Aorta (tissue), 5 donors: ENCODE measurements around the gene ZNF862. TPM values are rescaled to one million over a fixed set of nuclear protein-coding genes. Genes with fewer than 3 reads are reported as not detected.

Experiments used
- ATAC-seq: fragments of 200-7000 bp; cut with Tn5 transposase; one replicate; pipeline ENCODE4 v1.9.1; 2022; ENCODE audit warnings: moderate library complexity; ENCODE audit not compliant: low FRiP score
- DNase-seq, 2 donors: peaks; one replicate each; pipeline ENCODE4 v3.0.0-alpha.2; 2020
- H3K27ac ChIP-seq, 2 donors: one replicate each; pipeline ENCODE4 v1.5.1; 2013; ENCODE audit warnings: low read length in 2 of 2, mild to moderate bottlenecking in 2 of 2, moderate library complexity in 2 of 2, control low read depth in 1 of 2, inconsistent platforms in 1 of 2, low read depth in 1 of 2
- H3K27me3 ChIP-seq, 2 donors: one replicate each; pipeline ENCODE4 v1.6.1; 2013; ENCODE audit warnings: control low read depth in 1 of 2, low read length in 1 of 2, mild to moderate bottlenecking in 1 of 2, moderate library complexity in 1 of 2; ENCODE audit not compliant: insufficient read depth in 2 of 2, control insufficient read depth in 1 of 2
- H3K36me3 ChIP-seq, 2 donors: one replicate each; pipeline ENCODE4 v1.6.1; 2013; ENCODE audit warnings: control low read depth in 1 of 2, low read length in 1 of 2, mild to moderate bottlenecking in 1 of 2; ENCODE audit not compliant: insufficient read depth in 2 of 2, control insufficient read depth in 1 of 2
- H3K4me1 ChIP-seq, 2 donors: one replicate each; pipeline ENCODE4 v1.6.1; 2013; ENCODE audit warnings: low read length in 2 of 2, control low read depth in 1 of 2, mild to moderate bottlenecking in 1 of 2, moderate library complexity in 1 of 2; ENCODE audit not compliant: insufficient read depth in 2 of 2, control insufficient read depth in 1 of 2
- H3K4me3 ChIP-seq, 2 donors: one replicate each; pipeline ENCODE4 v1.5.1; 2013; ENCODE audit warnings: low read length in 2 of 2, control low read depth in 1 of 2, mild to moderate bottlenecking in 1 of 2
- H3K9me3 ChIP-seq: one replicate; pipeline ENCODE4 v1.6.1; 2013; ENCODE audit warnings: mild to moderate bottlenecking, low read length; ENCODE audit not compliant: control insufficient read depth
- WGBS, 2 donors: extraction: QIAGEN DNeasy Blood & Tissue Kit; methylation state at CpG; one replicate each; pipeline ENCODE4 v1.1.7; 2013; 5-methylcytosine and 5-hydroxymethylcytosine counted together
- intact Hi-C, 2 donors: fragments of 100-400 bp; cut with DNase I; formaldehyde crosslinking; loops; one replicate each; pipeline versions ENCODE4 v1.14.2 to v1.15.0; 2022
- polyA plus RNA-seq, 2 donors: library from polyadenylated mRNA; stranded (reverse); fragments of 200-250 nt; gene quantifications; one replicate each; pipeline ENCODE4 v1.2.3, GENCODE V29; 2013
- total RNA-seq, 2 donors: library from RNA; stranded (reverse); fragmentation: NEBNext Ultra II Directional; extraction: Animal tissue kit (Norgen Biotek cat#: 25700); gene quantifications; one replicate each; pipeline ENCODE4 v1.2.1, GENCODE V29; 2021
- donor health status: healthy with polysubstance abuse.
- donor health status: Bipolar disorder and iron deficiency.
- donor health status: DM: no; HTN: no; CAD: no.
- donor health status: DM: no; HTN: no; CAD: no.
- donor health status: DM: yes; HTN: yes; CAD: no.

ZNF862 gene
- total and polyA plus RNA-seq, 4 donors = 2.9 to 30.1 (median 11.9) TPM

DNA sequence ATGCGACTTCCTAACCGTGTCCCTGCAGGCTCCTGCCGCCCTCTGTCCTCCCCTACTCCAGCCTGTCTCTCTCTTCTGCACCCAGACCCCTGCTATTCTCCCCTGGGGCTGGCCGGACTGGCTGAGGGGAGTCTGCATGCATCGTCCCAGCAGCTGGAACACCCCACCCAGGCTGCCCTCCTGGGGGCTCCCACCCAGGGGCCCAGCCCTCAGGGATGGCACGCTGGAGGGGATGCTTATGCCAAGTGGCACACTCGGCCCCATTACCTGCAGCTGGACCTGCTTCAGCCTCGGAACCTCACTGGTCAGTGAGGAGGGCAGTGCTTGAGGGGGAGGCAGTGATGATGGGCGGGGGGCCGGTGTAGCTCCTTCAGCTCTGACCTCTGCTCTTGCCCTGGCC is 43.0 kb upstream of the ZNF862 start:
- Histone ChIP-seq H3K4me1 (no peaks in the 10 kb centered on the region), H3K27me3 (no peaks in the 10 kb centered on the region), H3K9me3 (no peaks in the 10 kb centered on the region), H3K4me3 (no peak overlapping the region), H3K36me3 (no peaks in the 10 kb centered on the region), H3K27ac (no peak overlapping the region)
- WGBS, 2 donors = 86 to 90% methylated on average over 10 of the region's 10 CpGs
- no peak for DNase-seq
- intact Hi-C loops = no loop called here
- ATAC-seq = no peak

GRCh38 chr7:149796287-149796860 is 41.8 kb upstream of the ZNF862 start:
- Histone ChIP-seq H3K4me3 (no peak overlapping the region), H3K27ac (no peak overlapping the region), H3K9me3 (no peaks in the 10 kb centered on the region), H3K4me1 (no peaks in the 10 kb centered on the region), H3K36me3 (no peaks in the 10 kb centered on the region), H3K27me3 (no peaks in the 10 kb centered on the region)
- WGBS, 2 donors = 95 to 96% methylated on average over 19 of the region's 19 CpGs
- no peak for ATAC-seq
- intact Hi-C loops = no loop called here
- DNase-seq = no peak

GRCh38 chr7:149797771-149798170 is 40.4 kb upstream of the ZNF862 start:
- no peak overlapping the region for H3K4me3 ChIP-seq
- ATAC-seq = no peak
- H3K9me3 ChIP-seq = no peaks in the 10 kb centered on the region
- 90 to 95% methylated on average over 6 to 7 of the region's 7 CpGs for WGBS, 2 donors
- no peaks in the 10 kb centered on the region for H3K36me3 ChIP-seq
- H3K27ac ChIP-seq = no peak overlapping the region
- no peaks in the 10 kb centered on the region for H3K4me1 ChIP-seq
- no peaks in the 10 kb centered on the region for H3K27me3 ChIP-seq
- DNase-seq = no peak
- intact Hi-C loops = no loop called here

- H3K9me3 ChIP-seq = no peaks in the 10 kb centered on the region
- no peak overlapping the region for H3K4me3 ChIP-seq
- H3K27me3 ChIP-seq = no peaks in the 10 kb centered on the region
- intact Hi-C loops = no loop called here
- no peaks in the 10 kb centered on the region for H3K4me1 ChIP-seq
- ATAC-seq (no peak), DNase-seq (peak in 1 of 2 donors; percentile 78)
- no peak overlapping the region for H3K27ac ChIP-seq
- no peaks in the 10 kb centered on the region for H3K36me3 ChIP-seq
- WGBS, 2 donors = 69 to 73% methylated on average over 8 of the region's 8 CpGs
These were observed 38.6 kb upstream of the ZNF862 start for GRCh38 chr7:149799397-149800168.

DNA sequence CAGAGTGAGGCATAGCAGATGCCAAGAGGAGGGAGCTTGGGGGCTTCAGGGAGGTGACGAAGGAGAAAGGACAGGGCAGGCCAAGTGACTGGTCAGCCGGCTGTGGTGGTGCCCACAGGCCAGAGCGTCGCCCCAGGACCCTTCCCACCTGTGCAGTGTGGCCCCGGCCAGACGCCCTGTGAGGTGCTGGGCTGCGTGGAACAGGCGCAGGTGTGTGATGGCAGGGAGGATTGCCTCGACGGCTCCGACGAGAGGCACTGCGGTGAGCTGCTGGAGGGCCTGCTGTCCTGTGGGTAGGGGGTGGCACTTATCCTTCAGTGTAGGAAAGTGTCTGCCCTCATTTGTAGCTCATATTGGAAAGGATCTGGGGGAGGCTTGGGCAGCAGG is 38.0 kb upstream of the ZNF862 start:
- intact Hi-C loops = no loop called here
- WGBS, 2 donors = 92 to 94% methylated on average over 13 of the region's 13 CpGs
- ATAC-seq (no peak), DNase-seq (no peak)
- Histone ChIP-seq H3K4me1 (no peaks in the 10 kb centered on the region), H3K27me3 (no peaks in the 10 kb centered on the region), H3K36me3 (no peaks in the 10 kb centered on the region), H3K27ac (no peak overlapping the region), H3K9me3 (no peaks in the 10 kb centered on the region), H3K4me3 (no peak overlapping the region)

DNA sequence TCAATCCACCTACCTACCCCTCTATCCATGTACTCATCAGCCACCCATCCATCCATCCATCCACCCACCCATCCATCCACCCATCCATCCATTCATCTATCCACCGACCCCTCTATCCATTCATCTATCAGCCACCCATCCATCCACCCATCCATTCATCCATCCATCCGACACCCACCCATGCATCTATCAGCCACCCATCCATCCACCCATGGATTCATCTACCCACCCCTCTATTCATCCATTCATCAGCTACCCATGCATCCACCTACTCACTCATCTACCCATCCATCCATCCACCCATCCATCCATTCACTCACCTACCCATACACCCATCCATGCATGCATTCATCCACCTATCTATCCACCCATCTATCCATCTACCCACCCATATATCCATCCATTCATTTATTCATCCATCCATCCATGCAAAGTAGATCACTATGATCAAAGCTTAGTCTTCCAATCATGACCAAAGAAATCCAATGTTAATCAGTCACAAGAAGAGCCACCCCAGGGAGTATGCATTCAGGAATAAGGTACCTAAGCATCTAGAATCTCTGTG is 37.1 kb upstream of the ZNF862 start:
- Histone ChIP-seq H3K4me3 (no peak overlapping the region), H3K27me3 (no peaks in the 10 kb centered on the region), H3K27ac (no peak overlapping the region), H3K4me1 (no peaks in the 10 kb centered on the region), H3K36me3 (no peaks in the 10 kb centered on the region), H3K9me3 (no peaks in the 10 kb centered on the region)
- DNase-seq (no peak), ATAC-seq (no peak)
- intact Hi-C loops = no loop called here
- WGBS, 2 donors = 94 to 100% methylated on average over 2 of the region's 2 CpGs

- no peak for ATAC-seq
- 94 to 95% methylated on average over 14 to 16 of the region's 16 CpGs for WGBS, 2 donors
- Histone ChIP-seq H3K9me3 (no peaks in the 10 kb centered on the region), H3K4me3 (no peak overlapping the region), H3K4me1 (no peaks in the 10 kb centered on the region), H3K27me3 (no peaks in the 10 kb centered on the region), H3K36me3 (no peaks in the 10 kb centered on the region), H3K27ac (no peak overlapping the region)
- no peak for DNase-seq
- intact Hi-C loops = no loop called here
These were observed 36.4 kb upstream of the ZNF862 start for GRCh38 chr7:149801816-149802215.

DNA sequence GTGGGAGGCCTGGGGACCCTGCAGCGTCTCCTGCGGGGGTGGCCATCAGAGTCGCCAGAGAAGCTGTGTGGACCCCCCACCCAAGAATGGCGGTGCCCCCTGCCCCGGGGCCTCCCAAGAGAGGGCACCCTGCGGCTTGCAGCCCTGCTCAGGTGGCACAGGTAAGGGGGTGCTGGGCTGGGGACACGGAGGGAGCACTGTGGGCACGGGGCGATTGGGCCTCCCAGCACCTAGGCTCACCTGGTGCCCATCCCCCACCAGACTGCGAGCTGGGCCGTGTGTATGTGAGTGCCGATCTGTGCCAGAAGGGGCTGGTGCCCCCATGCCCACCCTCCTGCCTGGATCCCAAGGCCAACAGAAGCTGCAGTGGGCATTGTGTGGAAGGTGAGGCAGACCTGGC is 35.2 kb upstream of the ZNF862 start:
- ATAC-seq (no peak), DNase-seq (peak in 1 of 2 donors; percentile 74)
- Histone ChIP-seq H3K27me3 (no peaks in the 10 kb centered on the region), H3K9me3 (no peaks in the 10 kb centered on the region), H3K4me1 (no peaks in the 10 kb centered on the region), H3K27ac (no peak overlapping the region), H3K4me3 (no peak overlapping the region), H3K36me3 (no peaks in the 10 kb centered on the region)
- intact Hi-C loops = no loop called here
- 92 to 93% methylated on average over 12 of the region's 12 CpGs for WGBS, 2 donors

- Histone ChIP-seq H3K27ac (no peak overlapping the region), H3K36me3 (no peaks in the 10 kb centered on the region), H3K27me3 (no peaks in the 10 kb centered on the region), H3K9me3 (no peaks in the 10 kb centered on the region), H3K4me3 (no peak overlapping the region), H3K4me1 (no peaks in the 10 kb centered on the region)
- DNase-seq (no peak), ATAC-seq (no peak)
- 74 to 84% methylated on average over 15 to 17 of the region's 17 CpGs for WGBS, 2 donors
- intact Hi-C loops = no loop called here
These were observed 34.6 kb upstream of the ZNF862 start for GRCh38 chr7:149803551-149804074.
